Fibroblast of peridontal ligament (primary cell): Measurements from ENCODE around the gene NEO1.

ENCODE experiments used
- DNase-seq: peaks from one replicate; pipeline ENCODE4 v3.0.0-alpha.2; 2010; ENCODE audit errors: extremely low read depth

Gene NEO1

GRCh38 chr15:73330206-73331051 lies 278.2 kb downstream of the NEO1 start:
- no peak for DNase-seq

GRCh38 chr15:73331501-73331900 lies 279.2 kb downstream of the NEO1 start:
- no peak for DNase-seq

DNA sequence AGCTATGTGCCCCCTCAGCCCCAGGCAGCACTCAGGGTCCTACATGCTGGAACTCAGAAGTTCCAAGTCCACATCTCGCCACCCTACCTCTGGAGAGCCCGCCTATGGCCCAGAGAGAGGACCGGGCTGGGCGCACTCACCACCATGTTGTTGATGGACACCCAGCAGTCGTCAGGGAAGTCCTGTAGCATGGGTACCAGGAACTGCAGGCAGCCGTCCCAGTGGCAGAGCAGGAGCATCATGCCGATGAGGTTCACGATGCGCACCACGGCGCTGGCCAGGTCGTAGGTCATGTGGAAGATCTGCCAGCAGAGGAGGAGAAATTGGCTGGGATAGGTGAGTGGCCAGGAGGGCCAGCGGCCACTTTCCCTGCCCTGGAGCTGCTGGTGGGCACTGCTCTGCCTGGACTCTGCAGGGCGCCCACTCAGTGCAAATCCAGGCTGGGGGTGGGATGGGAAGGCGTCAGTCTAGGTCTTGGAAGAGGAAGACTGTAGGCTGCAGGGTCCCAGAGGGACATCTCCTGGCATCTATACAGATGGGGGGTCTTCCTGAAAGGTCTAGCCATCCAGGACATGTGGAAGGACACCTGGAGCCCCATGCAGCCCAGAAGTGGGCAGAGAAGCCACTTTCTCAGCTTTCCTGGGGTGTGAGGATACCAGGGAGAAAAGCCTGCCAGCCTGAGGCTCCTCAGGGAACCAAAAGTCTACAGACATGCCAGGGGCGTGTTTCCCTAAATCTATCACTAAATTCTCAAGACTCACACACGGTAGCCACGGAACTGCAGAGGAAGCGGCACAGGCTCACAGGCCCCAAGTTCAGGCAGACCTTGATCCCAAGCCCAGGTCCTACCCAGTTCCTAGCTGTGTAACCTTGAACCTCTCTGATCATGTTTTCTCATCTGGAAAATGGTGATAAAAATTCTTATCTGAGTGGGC lies 280.0 kb downstream of the NEO1 start:
- no peak for DNase-seq

DNA sequence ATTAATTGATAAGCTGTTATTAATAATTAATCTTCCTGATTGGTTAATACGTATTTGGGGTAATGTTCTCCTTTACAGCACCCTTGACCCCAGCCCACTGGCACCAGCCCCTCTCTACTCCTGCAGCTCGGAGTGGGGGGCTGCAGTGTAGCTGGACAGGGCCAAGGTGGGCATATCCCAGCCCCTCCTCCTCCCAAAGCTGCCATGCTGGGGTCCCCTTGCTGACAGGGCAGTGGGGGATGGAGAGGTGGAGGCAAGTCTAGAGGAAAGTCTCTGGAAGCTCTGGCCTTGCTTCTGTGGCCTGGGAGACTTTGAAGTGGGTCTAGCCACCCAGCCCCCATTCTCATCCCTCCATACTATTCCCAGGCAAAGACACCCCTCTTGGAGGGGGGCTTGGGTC lies 280.7 kb downstream of the NEO1 start:
- no peak for DNase-seq

DNA sequence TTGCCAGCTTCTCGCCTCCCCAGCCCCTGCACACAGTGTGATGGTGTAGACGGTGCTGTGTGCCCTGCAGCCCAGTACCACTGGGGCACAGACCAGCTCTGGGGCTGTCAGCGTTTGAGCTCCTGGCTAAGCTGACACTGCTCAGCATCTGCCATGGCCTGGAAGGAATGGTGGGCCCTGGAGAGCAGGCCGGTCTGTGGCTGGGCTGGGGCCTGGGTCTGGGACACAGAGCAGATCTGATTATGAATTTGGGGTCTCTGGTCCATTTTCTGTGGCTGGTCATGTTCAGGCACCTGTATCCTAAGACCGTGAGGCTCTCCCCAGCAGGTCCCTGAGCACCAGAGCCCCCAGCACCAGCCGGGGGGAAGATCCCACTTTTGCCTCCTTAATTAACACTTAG lies 281.8 kb downstream of the NEO1 start:
- no peak for DNase-seq

DNA sequence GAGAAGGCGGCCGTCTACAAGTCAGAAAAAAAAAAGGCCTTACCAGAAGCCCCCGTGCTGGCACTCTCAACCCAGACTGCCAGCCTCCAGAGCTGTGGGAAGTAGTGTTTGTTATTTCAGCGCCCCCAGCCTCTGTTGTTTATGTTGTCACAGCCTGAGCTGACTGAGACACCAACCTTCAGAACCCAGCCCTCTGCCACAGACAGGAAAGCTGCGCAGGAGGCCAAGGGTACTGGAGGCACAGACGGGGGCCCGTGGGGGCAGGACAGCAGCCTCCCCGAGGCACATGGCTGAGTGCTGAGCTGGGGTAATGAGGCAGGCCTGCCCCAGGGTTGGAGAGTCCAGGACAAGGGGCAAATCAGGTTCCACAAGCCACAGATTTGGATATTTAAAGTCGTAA lies 282.8 kb downstream of the NEO1 start:
- DNase-seq: no peak

- DNase-seq: no peak
These were observed 283.2 kb downstream of the NEO1 start for GRCh38 chr15:73335471-73335870.

DNA sequence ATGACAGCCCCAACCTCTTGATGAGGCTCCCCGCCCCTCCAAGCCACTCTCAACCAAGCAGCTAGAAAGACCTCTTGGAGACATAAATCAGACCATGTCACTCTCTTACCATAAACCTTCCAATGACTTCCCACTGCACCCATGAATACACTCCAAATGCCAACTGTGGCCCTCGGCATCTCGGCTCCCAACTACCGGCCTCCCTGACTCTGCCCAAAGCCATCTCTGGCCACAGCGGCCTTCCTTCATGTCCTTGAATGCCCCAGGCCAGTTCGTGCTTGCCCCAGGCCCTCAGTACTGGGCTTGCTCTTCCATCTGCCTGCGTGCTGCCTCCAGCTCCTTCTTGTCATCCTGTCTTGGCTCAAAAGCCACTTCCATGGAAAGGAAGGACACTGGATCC lies 284.5 kb downstream of the NEO1 start:
- no peak for DNase-seq

GRCh38 chr15:73337187-73337586 lies 284.9 kb downstream of the NEO1 start:
- DNase-seq: no peak

DNA sequence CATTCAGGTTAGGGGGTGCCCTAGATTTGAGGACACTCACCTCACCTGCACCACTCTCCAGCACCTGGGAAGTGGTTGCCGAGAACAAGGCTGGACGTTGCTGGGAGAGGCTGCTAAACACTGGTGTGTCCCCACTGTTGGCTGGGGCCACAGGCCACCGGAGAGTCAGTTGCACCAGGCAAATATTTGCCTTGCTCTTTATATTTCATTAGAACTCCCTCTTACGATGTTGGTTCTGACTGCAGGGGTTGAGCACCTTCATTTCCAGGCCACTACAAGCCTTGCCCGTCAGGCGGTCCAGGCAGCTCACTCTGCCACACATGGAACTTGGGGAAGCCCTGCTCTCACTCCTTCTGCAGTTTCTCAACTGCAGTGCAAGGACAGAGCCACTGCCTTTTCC lies 285.8 kb downstream of the NEO1 start:
- DNase-seq: no peak

DNA sequence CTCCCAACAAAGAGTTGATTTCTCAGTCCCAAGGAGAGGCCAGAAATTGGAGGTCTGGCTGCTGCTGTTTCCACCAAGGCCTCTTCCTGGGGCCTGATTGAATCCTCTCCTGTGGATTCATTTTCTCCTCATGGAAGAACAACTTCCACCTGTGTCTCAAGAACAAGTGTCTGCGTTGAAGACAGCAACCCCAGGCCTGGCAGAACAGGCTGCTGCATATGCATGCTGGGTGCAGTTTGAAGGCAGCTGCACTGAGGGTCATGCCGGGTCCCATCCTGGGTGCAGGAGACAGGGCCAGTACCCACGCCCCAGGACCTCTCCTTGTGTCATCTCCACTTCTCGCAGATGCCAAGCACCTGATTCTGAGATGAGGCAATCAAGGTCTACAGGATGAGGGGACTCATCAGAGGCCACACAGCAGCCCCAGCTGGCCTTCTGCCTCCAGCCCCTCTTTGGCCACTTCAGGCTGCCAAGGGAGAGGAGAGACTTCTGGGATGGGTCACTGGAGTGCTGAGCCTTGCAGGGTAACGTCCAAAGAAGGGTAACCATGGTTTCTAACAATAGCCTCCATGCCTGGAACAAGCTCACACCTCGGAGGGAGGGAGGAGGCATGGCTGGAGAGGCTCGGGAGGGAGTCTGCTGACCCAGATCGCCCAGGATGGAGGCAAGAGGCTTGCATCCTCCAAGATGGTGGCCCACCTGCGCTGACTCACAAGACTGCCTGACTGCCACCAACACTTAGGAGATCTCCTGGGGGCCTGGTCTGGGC lies 286.5 kb downstream of the NEO1 start:
- DNase-seq: no peak

DNA sequence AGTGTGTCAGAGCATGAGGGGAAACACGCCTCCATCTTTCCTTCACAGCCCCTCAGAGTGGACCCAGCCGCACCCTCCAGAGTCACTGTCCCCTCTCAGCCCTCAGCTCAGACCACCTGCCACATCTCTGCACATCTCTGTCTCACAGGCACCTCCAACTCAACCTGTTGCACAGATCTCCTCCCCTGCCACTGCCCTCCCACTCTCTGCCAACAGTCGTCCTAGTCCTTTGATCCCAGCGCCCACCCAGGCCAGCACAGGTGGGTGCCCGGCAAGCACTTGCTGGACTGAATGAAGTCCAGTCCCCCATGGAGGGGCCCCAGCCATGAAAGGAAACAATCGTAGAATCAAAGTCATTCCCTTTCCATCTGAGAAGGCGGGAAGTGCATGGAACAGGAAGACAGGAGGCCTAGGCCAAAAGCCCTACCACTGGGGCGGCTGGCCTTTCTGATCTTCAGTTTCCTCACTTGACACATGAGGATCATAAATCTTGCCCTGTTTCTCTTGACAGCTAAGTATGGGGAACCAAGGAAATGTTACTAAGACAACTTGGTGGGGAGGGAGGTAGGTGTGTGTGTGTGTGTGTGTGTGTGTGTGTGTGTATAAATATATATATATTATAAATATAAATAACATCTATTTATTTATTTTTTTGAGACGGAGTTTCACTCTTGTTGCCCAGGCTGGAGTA lies 288.4 kb downstream of the NEO1 start:
- DNase-seq: no peak

GRCh38 chr15:73341886-73342600 lies 289.8 kb downstream of the NEO1 start:
- no peak for DNase-seq

GRCh38 chr15:73344056-73344455 lies 291.8 kb downstream of the NEO1 start:
- no peak for DNase-seq

- no peak for DNase-seq
These were observed 293.4 kb downstream of the NEO1 start for GRCh38 chr15:73345658-73346057.

GRCh38 chr15:73346735-73347312 lies 294.6 kb downstream of the NEO1 start:
- DNase-seq: peak; percentile 1

DNA sequence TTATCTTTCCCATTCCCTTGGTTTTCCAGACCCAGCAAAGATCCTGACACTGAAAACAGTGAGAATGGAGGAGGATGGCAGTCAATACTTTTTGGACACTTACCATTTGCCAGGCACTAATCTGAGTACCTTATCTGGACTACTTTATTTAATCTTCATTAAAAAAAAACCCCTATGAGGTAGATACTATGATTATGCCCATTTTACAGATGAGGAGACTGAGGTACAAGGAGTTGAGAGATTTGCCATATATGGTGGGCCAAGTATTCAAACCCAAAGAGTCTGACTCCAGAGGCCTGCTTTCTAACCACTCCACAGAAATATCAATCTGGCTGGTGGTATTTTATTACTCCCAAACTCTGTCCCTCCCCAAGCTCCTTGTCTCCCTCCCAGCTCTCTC lies 296.9 kb downstream of the NEO1 start:
- no peak for DNase-seq

GRCh38 chr15:73352082-73352481 lies 299.8 kb downstream of the NEO1 start:
- DNase-seq: no peak

- DNase-seq: no peak
These were observed 301.5 kb downstream of the NEO1 start for GRCh38 chr15:73353734-73354133.

GRCh38 chr15:73354241-73354640 lies 302.0 kb downstream of the NEO1 start:
- no peak for DNase-seq
